ENCODE measurements around the gene CLEC16A. TPM values are rescaled to one million over a fixed set of nuclear protein-coding genes. Genes with fewer than 3 reads are reported as not detected.

CLEC16A gene
- total and polyA plus RNA-seq, 9 of the 15 experiments (the other 6 are each of a cell fraction or from before 2014, with no cell fraction given), result 1.00 to 22.3 (median 10.0) TPM

GRCh38 chr16:11133344-11133943 lies 189.1 kb downstream of the CLEC16A start (continued):
- TF ChIP-seq, protein P1, sequence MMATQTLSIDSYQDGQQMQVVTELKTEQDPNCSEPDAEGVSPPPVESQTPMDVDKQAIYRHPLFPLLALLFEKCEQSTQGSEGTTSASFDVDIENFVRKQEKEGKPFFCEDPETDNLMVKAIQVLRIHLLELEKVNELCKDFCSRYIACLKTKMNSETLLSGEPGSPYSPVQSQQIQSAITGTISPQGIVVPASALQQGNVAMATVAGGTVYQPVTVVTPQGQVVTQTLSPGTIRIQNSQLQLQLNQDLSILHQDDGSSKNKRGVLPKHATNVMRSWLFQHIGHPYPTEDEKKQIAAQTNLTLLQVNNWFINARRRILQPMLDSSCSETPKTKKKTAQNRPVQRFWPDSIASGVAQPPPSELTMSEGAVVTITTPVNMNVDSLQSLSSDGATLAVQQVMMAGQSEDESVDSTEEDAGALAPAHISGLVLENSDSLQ (IDR thresholded peaks at IDR 0.05), result peak; percentile 41
- TF ChIP-seq RUNX1 (IDR thresholded peaks at IDR 0.05; ENCODE audit: low read depth), result peak; percentile 49; the same call in 1 of the 2 replicates
- no peak for TF ChIP-seq NR2C2 (CRISPR knock-in tag; IDR thresholded peaks at IDR 0.05)
- TF ChIP-seq NR2C2 (tag; IDR thresholded peaks at IDR 0.05), result peak; percentile 74
- TF ChIP-seq ELF1 (tag; IDR thresholded peaks at IDR 0.05), result peak; percentile 10; the same call in 1 of the 2 replicates
- TF ChIP-seq ZNF318 (IDR thresholded peaks at IDR 0.05; ENCODE audit: borderline replicate concordance in 1 of 2, low read depth in 1 of 2), result peak in 1 of 2 experiments; percentile 99; a peak in 2 of 4 replicates
- TF ChIP-seq NFATC3 (IDR thresholded peaks at IDR 0.05), result no peak
- TF ChIP-seq, protein P2, sequence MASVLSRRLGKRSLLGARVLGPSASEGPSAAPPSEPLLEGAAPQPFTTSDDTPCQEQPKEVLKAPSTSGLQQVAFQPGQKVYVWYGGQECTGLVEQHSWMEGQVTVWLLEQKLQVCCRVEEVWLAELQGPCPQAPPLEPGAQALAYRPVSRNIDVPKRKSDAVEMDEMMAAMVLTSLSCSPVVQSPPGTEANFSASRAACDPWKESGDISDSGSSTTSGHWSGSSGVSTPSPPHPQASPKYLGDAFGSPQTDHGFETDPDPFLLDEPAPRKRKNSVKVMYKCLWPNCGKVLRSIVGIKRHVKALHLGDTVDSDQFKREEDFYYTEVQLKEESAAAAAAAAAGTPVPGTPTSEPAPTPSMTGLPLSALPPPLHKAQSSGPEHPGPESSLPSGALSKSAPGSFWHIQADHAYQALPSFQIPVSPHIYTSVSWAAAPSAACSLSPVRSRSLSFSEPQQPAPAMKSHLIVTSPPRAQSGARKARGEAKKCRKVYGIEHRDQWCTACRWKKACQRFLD (CRISPR knock-in tag; IDR thresholded peaks at IDR 0.05), result peak; percentile 70; the same call in 1 of the 2 replicates
- TF ChIP-seq MTA1 (IDR thresholded peaks at IDR 0.05; ENCODE audit: borderline replicate concordance), result peak; percentile 80; the same call in 1 of the 2 replicates
- TF ChIP-seq TAF9B (IDR thresholded peaks at IDR 0.05; ENCODE audit: partially characterized antibody), result peak; percentile 95
- peak; percentile 92 for TF ChIP-seq USF2 (CRISPR knock-in tag; IDR thresholded peaks at IDR 0.05)
- TF ChIP-seq, protein P3, sequence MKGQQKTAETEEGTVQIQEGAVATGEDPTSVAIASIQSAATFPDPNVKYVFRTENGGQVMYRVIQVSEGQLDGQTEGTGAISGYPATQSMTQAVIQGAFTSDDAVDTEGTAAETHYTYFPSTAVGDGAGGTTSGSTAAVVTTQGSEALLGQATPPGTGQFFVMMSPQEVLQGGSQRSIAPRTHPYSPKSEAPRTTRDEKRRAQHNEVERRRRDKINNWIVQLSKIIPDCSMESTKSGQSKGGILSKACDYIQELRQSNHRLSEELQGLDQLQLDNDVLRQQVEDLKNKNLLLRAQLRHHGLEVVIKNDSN (CRISPR knock-in tag; IDR thresholded peaks at IDR 0.05), result peak; percentile 91
- peak; percentile 70 for TF ChIP-seq DPF2 (IDR thresholded peaks at IDR 0.05)
- TF ChIP-seq HEY1 (CRISPR knock-in tag; IDR thresholded peaks at IDR 0.05; ENCODE audit: borderline replicate concordance), result peak; percentile 51; the same call in 1 of the 2 replicates
- TF ChIP-seq SAFB2 (IDR thresholded peaks at IDR 0.05; ENCODE audit: borderline replicate concordance, low read depth, low read length, severe bottlenecking), result no peak

Measured in K562 (cell line).